Measurements from ENCODE around the gene NEDD4L. TPM values are rescaled to one million over a fixed set of nuclear protein-coding genes. Genes with fewer than 3 reads are reported as not detected.

NEDD4L gene
- total and polyA plus RNA-seq, 2 experiments from 2014 or later = 36.2 to 72.3 TPM

DNA sequence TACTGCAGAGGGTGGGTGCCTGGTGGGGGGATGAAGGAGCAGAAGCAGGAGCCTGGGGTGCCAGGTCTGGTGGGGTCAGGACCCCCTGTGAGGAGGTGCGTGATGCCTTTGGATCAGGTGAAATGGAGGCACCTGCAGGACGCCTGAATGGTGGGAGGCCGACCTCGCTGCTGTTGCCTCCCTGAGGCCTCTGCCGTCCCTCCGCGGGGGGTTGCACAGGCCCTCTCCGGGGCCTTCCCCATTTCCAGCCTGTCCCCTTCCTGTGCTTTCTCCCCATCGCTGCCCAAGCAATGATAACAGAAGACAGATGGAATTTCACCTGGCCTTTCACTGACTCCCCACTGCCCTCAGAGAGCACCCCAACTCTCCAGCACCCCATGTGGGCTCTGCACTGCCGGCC is 325.6 kb downstream of the NEDD4L start (continued):
- TF ChIP-seq CREB1 (CRISPR knock-in tag; IDR thresholded peaks at IDR 0.05; ENCODE audit: low read depth) = no peak
- TF ChIP-seq EZH2 (IDR thresholded peaks at IDR 0.05; ENCODE audit: low read depth, unreplicated experiment) = no peak
- TF ChIP-seq, protein P1, sequence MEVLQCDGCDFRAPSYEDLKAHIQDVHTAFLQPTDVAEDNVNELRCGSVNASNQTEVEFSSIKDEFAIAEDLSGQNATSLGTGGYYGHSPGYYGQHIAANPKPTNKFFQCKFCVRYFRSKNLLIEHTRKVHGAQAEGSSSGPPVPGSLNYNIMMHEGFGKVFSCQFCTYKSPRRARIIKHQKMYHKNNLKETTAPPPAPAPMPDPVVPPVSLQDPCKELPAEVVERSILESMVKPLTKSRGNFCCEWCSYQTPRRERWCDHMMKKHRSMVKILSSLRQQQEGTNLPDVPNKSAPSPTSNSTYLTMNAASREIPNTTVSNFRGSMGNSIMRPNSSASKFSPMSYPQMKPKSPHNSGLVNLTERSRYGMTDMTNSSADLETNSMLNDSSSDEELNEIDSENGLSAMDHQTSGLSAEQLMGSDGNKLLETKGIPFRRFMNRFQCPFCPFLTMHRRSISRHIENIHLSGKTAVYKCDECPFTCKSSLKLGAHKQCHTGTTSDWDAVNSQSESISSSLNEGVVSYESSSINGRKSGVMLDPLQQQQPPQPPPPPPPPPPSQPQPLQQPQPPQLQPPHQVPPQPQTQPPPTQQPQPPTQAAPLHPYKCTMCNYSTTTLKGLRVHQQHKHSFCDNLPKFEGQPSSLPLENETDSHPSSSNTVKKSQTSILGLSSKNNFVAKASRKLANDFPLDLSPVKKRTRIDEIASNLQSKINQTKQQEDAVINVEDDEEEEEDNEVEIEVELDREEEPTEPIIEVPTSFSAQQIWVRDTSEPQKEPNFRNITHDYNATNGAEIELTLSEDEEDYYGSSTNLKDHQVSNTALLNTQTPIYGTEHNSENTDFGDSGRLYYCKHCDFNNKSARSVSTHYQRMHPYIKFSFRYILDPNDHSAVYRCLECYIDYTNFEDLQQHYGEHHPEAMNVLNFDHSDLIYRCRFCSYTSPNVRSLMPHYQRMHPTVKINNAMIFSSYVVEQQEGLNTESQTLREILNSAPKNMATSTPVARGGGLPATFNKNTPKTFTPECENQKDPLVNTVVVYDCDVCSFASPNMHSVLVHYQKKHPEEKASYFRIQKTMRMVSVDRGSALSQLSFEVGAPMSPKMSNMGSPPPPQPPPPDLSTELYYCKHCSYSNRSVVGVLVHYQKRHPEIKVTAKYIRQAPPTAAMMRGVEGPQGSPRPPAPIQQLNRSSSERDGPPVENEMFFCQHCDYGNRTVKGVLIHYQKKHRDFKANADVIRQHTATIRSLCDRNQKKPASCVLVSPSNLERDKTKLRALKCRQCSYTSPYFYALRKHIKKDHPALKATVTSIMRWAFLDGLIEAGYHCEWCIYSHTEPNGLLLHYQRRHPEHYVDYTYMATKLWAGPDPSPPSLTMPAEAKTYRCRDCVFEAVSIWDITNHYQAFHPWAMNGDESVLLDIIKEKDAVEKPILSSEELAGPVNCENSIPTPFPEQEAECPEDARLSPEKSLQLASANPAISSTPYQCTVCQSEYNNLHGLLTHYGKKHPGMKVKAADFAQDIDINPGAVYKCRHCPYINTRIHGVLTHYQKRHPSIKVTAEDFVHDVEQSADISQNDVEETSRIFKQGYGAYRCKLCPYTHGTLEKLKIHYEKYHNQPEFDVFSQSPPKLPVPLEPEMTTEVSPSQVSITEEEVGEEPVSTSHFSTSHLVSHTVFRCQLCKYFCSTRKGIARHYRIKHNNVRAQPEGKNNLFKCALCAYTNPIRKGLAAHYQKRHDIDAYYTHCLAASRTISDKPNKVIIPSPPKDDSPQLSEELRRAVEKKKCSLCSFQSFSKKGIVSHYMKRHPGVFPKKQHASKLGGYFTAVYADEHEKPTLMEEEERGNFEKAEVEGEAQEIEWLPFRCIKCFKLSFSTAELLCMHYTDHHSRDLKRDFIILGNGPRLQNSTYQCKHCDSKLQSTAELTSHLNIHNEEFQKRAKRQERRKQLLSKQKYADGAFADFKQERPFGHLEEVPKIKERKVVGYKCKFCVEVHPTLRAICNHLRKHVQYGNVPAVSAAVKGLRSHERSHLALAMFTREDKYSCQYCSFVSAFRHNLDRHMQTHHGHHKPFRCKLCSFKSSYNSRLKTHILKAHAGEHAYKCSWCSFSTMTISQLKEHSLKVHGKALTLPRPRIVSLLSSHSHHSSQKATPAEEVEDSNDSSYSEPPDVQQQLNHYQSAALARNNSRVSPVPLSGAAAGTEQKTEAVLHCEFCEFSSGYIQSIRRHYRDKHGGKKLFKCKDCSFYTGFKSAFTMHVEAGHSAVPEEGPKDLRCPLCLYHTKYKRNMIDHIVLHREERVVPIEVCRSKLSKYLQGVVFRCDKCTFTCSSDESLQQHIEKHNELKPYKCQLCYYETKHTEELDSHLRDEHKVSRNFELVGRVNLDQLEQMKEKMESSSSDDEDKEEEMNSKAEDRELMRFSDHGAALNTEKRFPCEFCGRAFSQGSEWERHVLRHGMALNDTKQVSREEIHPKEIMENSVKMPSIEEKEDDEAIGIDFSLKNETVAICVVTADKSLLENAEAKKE (CRISPR knock-in tag; IDR thresholded peaks at IDR 0.05) = no peak
- no peak for TF ChIP-seq POLR2AphosphoS5 (IDR thresholded peaks at IDR 0.05; ENCODE audit: low read depth)

- no peaks in the 10 kb centered on the region for H3K27me3 ChIP-seq (ENCODE audit: insufficient read depth)
- no peak overlapping the region for H3K4me3 ChIP-seq
- no peak for ATAC-seq
- H3K4me2 ChIP-seq = no peak overlapping the region
- Mint-ChIP-seq H3K36me3 (ENCODE audit: low read depth) (peaks cover 57% of the 10 kb centered on the region), H3K4me3 (no peak overlapping the region), H3K27me3 (ENCODE audit: insufficient read depth, low read depth, poor library complexity) (peaks cover 4% of the 10 kb centered on the region), H3K4me1 (no peaks in the 10 kb centered on the region), H3K9me3 (no peaks in the 10 kb centered on the region), H3K27ac (no peak overlapping the region)
- H3K27ac ChIP-seq (ENCODE audit: low read depth) = no peak overlapping the region
- peaks cover 3% of the 10 kb centered on the region; the same call in 1 of the 2 replicates for H4K20me1 ChIP-seq (replicated peaks; ENCODE audit: insufficient read depth)
- DNase-seq (ENCODE audit: low spot score) = no peak
- no peaks in the 10 kb centered on the region for H3K4me1 ChIP-seq (ENCODE audit: insufficient read depth)
- no peak overlapping the region for H2AFZ ChIP-seq
- H3K79me2 ChIP-seq (replicated peaks; ENCODE audit: insufficient read depth) = no peaks in the 10 kb centered on the region
- H3K36me3 ChIP-seq (ENCODE audit: insufficient read depth) = peaks cover 27% of the 10 kb centered on the region
- H3F3A ChIP-seq (replicated peaks; ENCODE audit: low read depth) = no peaks in the 10 kb centered on the region
- no peak for TF ChIP-seq EZH2phosphoT487 (IDR thresholded peaks at IDR 0.05; ENCODE audit: unreplicated experiment)
- TF ChIP-seq NANOG (IDR thresholded peaks at IDR 0.05; ENCODE audit: borderline replicate concordance) = no peak
- TF ChIP-seq POLR2AphosphoS5 (IDR thresholded peaks at IDR 0.05; ENCODE audit: low read depth) = no peak
- no peak for TF ChIP-seq JUNB (IDR thresholded peaks at IDR 0.05; ENCODE audit: unreplicated experiment)
- no peak for TF ChIP-seq CREB1 (CRISPR knock-in tag; IDR thresholded peaks at IDR 0.05; ENCODE audit: low read depth)
- TF ChIP-seq REST (IDR thresholded peaks at IDR 0.05; ENCODE audit: unreplicated experiment) = no peak
- TF ChIP-seq STAT1 (IDR thresholded peaks at IDR 0.05; ENCODE audit: unreplicated experiment) = no peak
- TF ChIP-seq ETS1 (IDR thresholded peaks at IDR 0.05) = no peak
- H3K9me2 ChIP-seq (ENCODE audit: insufficient read depth) = no peaks in the 10 kb centered on the region
Measured at GRCh38 chr18:58370038-58370580, 326.1 kb downstream of the NEDD4L start.
